NT2/D1 (cell line): ENCODE data around the gene SPN.
"Not testable (repeated sequence)": the region's sequence is repeated elsewhere in the genome, so short reads cannot be mapped to it uniquely, and the experiment has no call there.

Experiments
- SUZ12 ChIP-seq: IDR thresholded peaks from 2 replicates; pipeline ENCODE4 v1.6.1; 2011; ENCODE audit not compliant: insufficient read length, insufficient read depth; ENCODE audit errors: extremely low read depth
- YY1 ChIP-seq: IDR thresholded peaks from 2 replicates; pipeline ENCODE4 v1.6.1; 2011; ENCODE audit not compliant: insufficient read length, insufficient read depth

- TF ChIP-seq YY1, SUZ12: not testable (repeated sequence)
Observed at GRCh38 chr16:29667322-29667610, 4.2 kb downstream of the SPN start.
